Measurements from ENCODE around the gene STPG3. TPM values are rescaled to one million over a fixed set of nuclear protein-coding genes. Genes with fewer than 3 reads are reported as not detected.

STPG3 gene
- total and polyA plus RNA-seq, 2 of the 4 experiments (the other 2 are of a cell fraction) = not detected

DNA sequence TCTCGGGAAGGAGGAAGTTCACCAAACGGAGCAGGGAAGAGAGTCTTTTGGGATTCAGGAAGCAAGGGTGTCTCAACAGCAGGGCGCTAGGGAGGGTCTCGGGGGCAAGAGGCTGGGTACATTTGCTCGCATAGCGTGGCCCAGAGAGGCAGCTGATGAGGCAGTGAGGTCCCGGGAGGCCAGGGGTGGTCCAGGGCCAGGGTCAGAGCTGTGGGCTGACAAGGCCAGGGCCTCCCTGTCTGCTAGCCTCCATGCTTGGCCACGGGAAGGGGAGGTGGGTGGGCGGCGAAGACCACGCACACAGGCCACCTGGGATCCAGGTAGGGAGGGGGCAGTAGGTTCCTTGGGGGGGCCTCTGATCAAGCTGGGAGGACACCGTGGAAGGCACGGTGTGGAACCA is 39.6 kb upstream of the STPG3 start:
- H3K9me3 ChIP-seq (ENCODE audit: control insufficient read depth, insufficient read depth, low read length) = no peaks in the 10 kb centered on the region
- no peak overlapping the region for H2AK5ac ChIP-seq (ENCODE audit: low read depth, low read length)
- ATAC-seq (ENCODE audit: low read depth) (no peak), DNase-seq (no peak)
- H2AFZ ChIP-seq (replicated peaks; ENCODE audit: low read length, poor library complexity) = no peak overlapping the region
- peaks cover 2% of the 10 kb centered on the region; the same call in 1 of the 2 replicates for H3K4me1 ChIP-seq (ENCODE audit: control insufficient read depth, insufficient read depth, low read length)
- no peak overlapping the region for H2AK9ac ChIP-seq (replicated peaks; ENCODE audit: low read depth, low read length, poor library complexity)
- H4K20me1 ChIP-seq (ENCODE audit: insufficient read depth, low read length) = no peaks in the 10 kb centered on the region
- BruUV-seq (replicated peaks) = no TSS peak
- no peak overlapping the region for H4K91ac ChIP-seq (ENCODE audit: insufficient read depth, low read depth, low read length)
- in situ Hi-C loops (cut with MboI; ENCODE audit: low sequenced_read_pairs) (no loop called here), intact Hi-C loops (cut with micrococcal nuclease) (no loop called here), dilution Hi-C loops (cut with HindIII; ENCODE audit: low sequenced_read_pairs, unreplicated experiment) (no loop called here)
- no peak overlapping the region for H2BK5ac ChIP-seq (ENCODE audit: low read depth, low read length, poor library complexity, severe bottlenecking)
- no peak overlapping the region for H3K9ac ChIP-seq (ENCODE audit: low read depth, low read length)
- CTCF ChIA-PET = no interaction called here
- H4K5ac ChIP-seq (ENCODE audit: low read depth, low read length) = no peak overlapping the region
- H2BK20ac ChIP-seq (ENCODE audit: low read depth, low read length) = no peak overlapping the region
- H3K14ac ChIP-seq (replicated peaks; ENCODE audit: low read depth, low read length) = no peak overlapping the region
- no peak overlapping the region for H3K4me2 ChIP-seq (ENCODE audit: low read depth, low read length)
- no peak overlapping the region for H3K18ac ChIP-seq (ENCODE audit: low read depth, low read length)
- peaks cover 14% of the 10 kb centered on the region in 2 experiments for H3K79me1 ChIP-seq (ENCODE audit: low read depth in 1 of 2, low read length in 2 of 2)
- H3K36me3 ChIP-seq (ENCODE audit: control insufficient read depth, insufficient read depth, low read length) = peaks cover 22% of the 10 kb centered on the region
- 89% methylated on average over 9 of the region's 13 CpGs; no CpG with 5 or more reads in 1 of the 2 experiments for WGBS, 2 experiments (ENCODE audit: extremely low coverage in 2 of 2, insufficient read length in 1 of 2)
- H3K9me1 ChIP-seq (ENCODE audit: insufficient read depth, low read length) = no peaks in the 10 kb centered on the region
- TF ChIP-seq RAD21 (IDR thresholded peaks at IDR 0.05; ENCODE audit: low read length) = no peak
- no peak for TF ChIP-seq CHD1 (IDR thresholded peaks at IDR 0.05; ENCODE audit: low read depth, low read length)
- TF ChIP-seq NFE2L2 (IDR thresholded peaks at IDR 0.05; ENCODE audit: low read depth, low read length) = no peak
- TF ChIP-seq, protein P1, sequence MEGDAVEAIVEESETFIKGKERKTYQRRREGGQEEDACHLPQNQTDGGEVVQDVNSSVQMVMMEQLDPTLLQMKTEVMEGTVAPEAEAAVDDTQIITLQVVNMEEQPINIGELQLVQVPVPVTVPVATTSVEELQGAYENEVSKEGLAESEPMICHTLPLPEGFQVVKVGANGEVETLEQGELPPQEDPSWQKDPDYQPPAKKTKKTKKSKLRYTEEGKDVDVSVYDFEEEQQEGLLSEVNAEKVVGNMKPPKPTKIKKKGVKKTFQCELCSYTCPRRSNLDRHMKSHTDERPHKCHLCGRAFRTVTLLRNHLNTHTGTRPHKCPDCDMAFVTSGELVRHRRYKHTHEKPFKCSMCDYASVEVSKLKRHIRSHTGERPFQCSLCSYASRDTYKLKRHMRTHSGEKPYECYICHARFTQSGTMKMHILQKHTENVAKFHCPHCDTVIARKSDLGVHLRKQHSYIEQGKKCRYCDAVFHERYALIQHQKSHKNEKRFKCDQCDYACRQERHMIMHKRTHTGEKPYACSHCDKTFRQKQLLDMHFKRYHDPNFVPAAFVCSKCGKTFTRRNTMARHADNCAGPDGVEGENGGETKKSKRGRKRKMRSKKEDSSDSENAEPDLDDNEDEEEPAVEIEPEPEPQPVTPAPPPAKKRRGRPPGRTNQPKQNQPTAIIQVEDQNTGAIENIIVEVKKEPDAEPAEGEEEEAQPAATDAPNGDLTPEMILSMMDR (conservative IDR thresholded peaks at IDR 0.05; ENCODE audit: low read depth, low read length) = no peak
- TF ChIP-seq SMC3 (IDR thresholded peaks at IDR 0.05; ENCODE audit: low read depth, low read length) = no peak
- TF ChIP-seq CEBPB (IDR thresholded peaks at IDR 0.05; ENCODE audit: low read depth, low read length) = no peak
- TF ChIP-seq BHLHE40 (IDR thresholded peaks at IDR 0.05; ENCODE audit: low read depth, low read length) = no peak
- no peak for TF ChIP-seq POLR2A (IDR thresholded peaks at IDR 0.05; ENCODE audit: low read depth, low read length)
- no peak for TF ChIP-seq FOS (IDR thresholded peaks at IDR 0.05; ENCODE audit: low read depth, low read length)
- TF ChIP-seq MXI1 (IDR thresholded peaks at IDR 0.05; ENCODE audit: borderline replicate concordance, low read depth, low read length) = no peak
- H3K27me3 ChIP-seq (ENCODE audit: control insufficient read depth, insufficient read depth, low read length) = no peaks in the 10 kb centered on the region
- H3K56ac ChIP-seq (ENCODE audit: extremely low read depth, insufficient read depth, low read length) = no peak overlapping the region
- no peak overlapping the region for H3K23ac ChIP-seq (ENCODE audit: low read depth, low read length)
- POLR2A ChIA-PET (ENCODE audit: unreplicated experiment) = no interaction called here
- no peak overlapping the region for H4K8ac ChIP-seq (ENCODE audit: low read depth in 2 of 2, low read length in 2 of 2)
- no peak overlapping the region for H2BK120ac ChIP-seq (ENCODE audit: low read depth, low read length)
- H2BK15ac ChIP-seq (ENCODE audit: low read depth, low read length) = no peak overlapping the region
- no peak overlapping the region for H3K27ac ChIP-seq (ENCODE audit: insufficient read depth, low read length)
- H3K4ac ChIP-seq (ENCODE audit: low read depth, low read length) = no peak overlapping the region
- no peak overlapping the region for H3K4me3 ChIP-seq (ENCODE audit: insufficient read depth, low read depth, low read length)

Measured in IMR-90 (cell line).